ENCODE results near the gene ERCC8. TPM values are rescaled to one million over a fixed set of nuclear protein-coding genes. Genes with fewer than 3 reads are reported as not detected.

The ERCC8 gene
- polyA plus RNA-seq, 1 experiment = 23.9 TPM

- Histone ChIP-seq H3K27ac (ENCODE audit: low read depth, low read length) (no peak overlapping the region), H3K9me3 (ENCODE audit: control insufficient read depth, insufficient read depth, low read length) (no peaks in the 10 kb centered on the region), H3K27me3 (ENCODE audit: control insufficient read depth, insufficient read depth, low read length) (no peaks in the 10 kb centered on the region), H3K4me3 (ENCODE audit: low read depth, low read length) (no peak overlapping the region)
- no peak for DNase-seq (ENCODE audit: low read depth, low spot score)
- ChIA-PET CTCF (no interaction called here), POLR2A (no interaction called here)
- no peak for TF ChIP-seq CTCF (IDR thresholded peaks at IDR 0.05; ENCODE audit: low read depth, low read length)
Measured at GRCh38 chr5:60827201-60827600, 117.7 kb downstream of the ERCC8 start.

- ChIA-PET POLR2A (no interaction called here), CTCF (no interaction called here)
- no peak for DNase-seq (ENCODE audit: low read depth, low spot score)
- no peaks in the 10 kb centered on the region for H3K9me3 ChIP-seq (ENCODE audit: control insufficient read depth, insufficient read depth, low read length)
- no peak for TF ChIP-seq CTCF (IDR thresholded peaks at IDR 0.05; ENCODE audit: low read depth, low read length)
- no peak overlapping the region for H3K27ac ChIP-seq (ENCODE audit: low read depth, low read length)
- no peak overlapping the region for H3K4me3 ChIP-seq (ENCODE audit: low read depth, low read length)
- no peaks in the 10 kb centered on the region for H3K27me3 ChIP-seq (ENCODE audit: control insufficient read depth, insufficient read depth, low read length)
Measured at GRCh38 chr5:60826653-60827052, 118.2 kb downstream of the ERCC8 start.

Other genes starting within 250 kb of the ERCC8 start
- 2.9 and 5.4 TPM in 2 replicates for gene DEPDC1B, start 244.9 kb downstream of the ERCC8 start, polyA plus RNA-seq (2011; rRNA removed)
- 0.06 and 0.11 TPM in 2 replicates for gene ELOVL7, start 100.8 kb downstream of the ERCC8 start, polyA plus RNA-seq (2011; rRNA removed)
- gene NDUFAF2, start 135 bp upstream of the ERCC8 start, polyA plus RNA-seq (2011; rRNA removed) = 28.6 and 42.0 TPM in 2 replicates
- 67.5 and 88.2 TPM in 2 replicates for gene SMIM15, start 217.4 kb upstream of the ERCC8 start, polyA plus RNA-seq (2011; rRNA removed)

Measured in AG04450 (cell line).